ENCODE measurements around the gene CPTP.
A peak's percentile ranks its signal among the peaks of the same experiment; 100 is the strongest.

Gene CPTP

DNA sequence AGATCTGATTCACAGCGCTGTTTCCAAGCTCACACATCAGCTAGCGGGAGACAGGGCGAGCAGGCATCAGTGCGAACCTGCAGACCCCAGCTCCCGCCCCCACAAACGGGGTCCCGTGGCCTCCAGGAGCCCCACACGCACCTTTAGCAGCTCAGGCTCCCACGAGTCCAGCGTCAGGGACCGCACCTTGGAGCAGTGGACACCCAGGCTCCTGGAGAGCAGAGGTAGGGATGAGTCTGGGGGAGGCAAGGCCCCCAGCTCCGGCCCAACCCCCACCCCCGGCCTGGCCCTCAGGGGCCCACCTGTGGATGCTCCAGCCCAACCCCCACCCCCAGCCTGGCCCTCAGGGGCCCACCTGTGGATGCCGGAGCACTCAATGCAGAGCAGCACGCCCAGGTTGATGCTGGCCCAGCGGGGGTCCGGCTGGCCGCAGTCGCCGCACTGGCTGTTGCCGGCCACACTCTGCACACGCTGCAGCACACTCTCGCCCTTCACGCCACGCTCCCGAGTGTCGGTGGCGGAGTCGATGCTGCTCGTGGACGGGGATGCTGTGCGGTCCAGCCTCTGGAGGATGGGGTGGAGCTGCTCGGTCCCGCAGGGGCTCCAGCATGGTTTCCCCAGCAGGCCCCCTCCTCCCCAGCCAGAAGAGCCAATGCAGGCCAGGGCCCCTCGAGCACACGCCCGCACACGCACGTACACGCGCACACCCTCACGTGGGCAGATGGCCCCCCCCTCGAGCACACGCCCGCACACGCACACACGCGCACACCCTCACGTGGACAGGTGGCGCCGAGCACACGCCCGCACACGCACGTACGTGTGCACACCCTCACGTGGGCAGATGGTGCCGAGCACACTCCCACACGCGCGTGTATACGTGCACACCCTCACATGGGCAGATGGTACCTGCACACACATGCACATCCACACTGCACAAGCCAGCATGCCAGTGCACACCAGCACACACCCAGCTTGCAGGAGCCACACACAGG, 28.2 kb upstream of the CPTP start:
- POLR2A ChIA-PET, result no interaction called here
- CTCF ChIA-PET, result interaction anchor here (6.6 kb wide), 1 partner anchor 174 kb away, joined by 87 read pairs; no protein-coding TSS in a partner anchor
- DNase-seq (ENCODE audit: extremely low spot score), result no peak
- TF ChIP-seq, protein P1, sequence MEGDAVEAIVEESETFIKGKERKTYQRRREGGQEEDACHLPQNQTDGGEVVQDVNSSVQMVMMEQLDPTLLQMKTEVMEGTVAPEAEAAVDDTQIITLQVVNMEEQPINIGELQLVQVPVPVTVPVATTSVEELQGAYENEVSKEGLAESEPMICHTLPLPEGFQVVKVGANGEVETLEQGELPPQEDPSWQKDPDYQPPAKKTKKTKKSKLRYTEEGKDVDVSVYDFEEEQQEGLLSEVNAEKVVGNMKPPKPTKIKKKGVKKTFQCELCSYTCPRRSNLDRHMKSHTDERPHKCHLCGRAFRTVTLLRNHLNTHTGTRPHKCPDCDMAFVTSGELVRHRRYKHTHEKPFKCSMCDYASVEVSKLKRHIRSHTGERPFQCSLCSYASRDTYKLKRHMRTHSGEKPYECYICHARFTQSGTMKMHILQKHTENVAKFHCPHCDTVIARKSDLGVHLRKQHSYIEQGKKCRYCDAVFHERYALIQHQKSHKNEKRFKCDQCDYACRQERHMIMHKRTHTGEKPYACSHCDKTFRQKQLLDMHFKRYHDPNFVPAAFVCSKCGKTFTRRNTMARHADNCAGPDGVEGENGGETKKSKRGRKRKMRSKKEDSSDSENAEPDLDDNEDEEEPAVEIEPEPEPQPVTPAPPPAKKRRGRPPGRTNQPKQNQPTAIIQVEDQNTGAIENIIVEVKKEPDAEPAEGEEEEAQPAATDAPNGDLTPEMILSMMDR (IDR thresholded peaks at IDR 0.05; ENCODE audit: control extremely low read depth, extremely low read depth, low read depth, missing control alignments), result no peak

DNA sequence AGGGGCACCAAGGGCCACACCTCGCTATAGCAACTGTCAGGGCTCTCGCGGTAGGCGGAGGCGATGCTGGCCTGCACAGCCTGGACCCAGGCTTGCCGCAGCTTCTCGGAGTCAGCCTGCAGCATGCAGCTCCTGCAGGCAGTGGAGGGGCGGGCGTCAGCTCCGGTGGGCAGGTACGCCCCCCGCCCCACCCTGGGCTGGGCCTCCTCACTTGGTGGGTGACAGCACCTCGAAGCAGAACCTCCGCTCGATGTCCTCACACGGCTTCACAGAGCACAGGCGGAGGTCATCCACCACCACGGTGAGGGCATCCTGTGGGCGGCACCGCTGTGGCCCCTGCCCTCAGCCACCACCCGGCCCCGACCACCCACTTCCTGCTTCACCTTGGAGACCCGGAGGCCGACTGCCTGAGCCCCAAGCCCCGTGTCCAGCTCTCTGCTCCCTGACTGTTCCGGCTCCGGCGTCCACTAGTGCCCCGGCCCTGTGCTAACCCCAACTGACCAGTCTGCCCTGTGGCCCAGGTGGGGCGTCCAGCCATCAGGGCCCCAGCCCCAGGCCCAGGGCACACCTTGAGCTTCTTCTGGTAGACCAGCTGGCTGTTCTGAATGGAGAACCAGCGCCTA, 26.7 kb upstream of the CPTP start:
- POLR2A ChIA-PET, result no interaction called here
- CTCF ChIA-PET, result interaction anchor here (1.0 kb wide), 1 partner anchor 313 kb away, joined by 3 read pairs; no protein-coding TSS in a partner anchor
- no peak for DNase-seq (ENCODE audit: extremely low spot score)
- TF ChIP-seq, protein P1 (IDR thresholded peaks at IDR 0.05; ENCODE audit: control extremely low read depth, extremely low read depth, low read depth, missing control alignments), result no peak

DNA sequence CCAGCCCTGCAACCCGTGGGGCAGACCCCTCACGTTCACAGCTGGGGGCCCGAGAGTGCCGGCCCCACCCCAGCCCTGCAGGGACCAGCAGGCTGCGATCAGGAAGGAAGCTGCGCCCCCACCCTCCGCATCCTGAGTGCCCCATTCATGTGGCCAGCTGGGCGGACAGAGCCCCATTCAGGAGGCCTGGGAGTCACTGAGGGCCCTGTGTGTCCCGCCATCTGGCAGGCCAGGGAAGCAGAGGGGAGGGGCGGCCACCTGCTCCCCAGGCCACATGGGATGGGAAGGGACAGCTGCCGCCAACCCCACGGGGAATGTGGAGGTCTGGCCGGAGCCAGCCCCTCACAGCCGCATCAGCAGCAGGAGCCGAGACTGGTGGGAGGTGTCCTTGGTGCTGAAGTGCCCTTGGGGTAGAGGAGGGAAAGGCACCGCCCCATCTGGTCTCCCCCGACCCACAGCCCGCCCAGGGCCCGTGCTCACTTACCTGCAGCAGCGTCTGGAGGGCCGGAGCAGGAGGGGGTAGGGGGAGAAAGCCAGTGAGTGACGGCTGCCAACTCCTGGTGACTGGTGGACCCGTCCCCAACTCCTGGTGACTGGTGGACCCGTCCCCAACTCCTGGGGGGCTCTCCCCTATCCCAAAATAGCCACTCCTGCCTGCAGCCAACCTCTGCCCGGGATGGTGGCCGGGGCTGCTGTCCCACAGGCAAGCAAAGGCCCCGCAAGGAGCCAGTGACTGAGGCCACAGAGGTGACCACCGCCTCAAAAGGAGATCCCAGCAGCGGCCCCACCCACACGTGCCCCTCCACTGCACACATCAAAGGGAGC, 25.5 kb upstream of the CPTP start:
- TF ChIP-seq, protein P1 (IDR thresholded peaks at IDR 0.05; ENCODE audit: control extremely low read depth, extremely low read depth, low read depth, missing control alignments), result no peak
- no peak for DNase-seq (ENCODE audit: extremely low spot score)
- POLR2A ChIA-PET, result no interaction called here
- CTCF ChIA-PET, result interaction anchor here (1.0 to 1.8 kb wide), 5 partner anchors 8 to 314 kb away, joined by 3 to 14 read pairs (median 5); no protein-coding TSS in a partner anchor

DNA sequence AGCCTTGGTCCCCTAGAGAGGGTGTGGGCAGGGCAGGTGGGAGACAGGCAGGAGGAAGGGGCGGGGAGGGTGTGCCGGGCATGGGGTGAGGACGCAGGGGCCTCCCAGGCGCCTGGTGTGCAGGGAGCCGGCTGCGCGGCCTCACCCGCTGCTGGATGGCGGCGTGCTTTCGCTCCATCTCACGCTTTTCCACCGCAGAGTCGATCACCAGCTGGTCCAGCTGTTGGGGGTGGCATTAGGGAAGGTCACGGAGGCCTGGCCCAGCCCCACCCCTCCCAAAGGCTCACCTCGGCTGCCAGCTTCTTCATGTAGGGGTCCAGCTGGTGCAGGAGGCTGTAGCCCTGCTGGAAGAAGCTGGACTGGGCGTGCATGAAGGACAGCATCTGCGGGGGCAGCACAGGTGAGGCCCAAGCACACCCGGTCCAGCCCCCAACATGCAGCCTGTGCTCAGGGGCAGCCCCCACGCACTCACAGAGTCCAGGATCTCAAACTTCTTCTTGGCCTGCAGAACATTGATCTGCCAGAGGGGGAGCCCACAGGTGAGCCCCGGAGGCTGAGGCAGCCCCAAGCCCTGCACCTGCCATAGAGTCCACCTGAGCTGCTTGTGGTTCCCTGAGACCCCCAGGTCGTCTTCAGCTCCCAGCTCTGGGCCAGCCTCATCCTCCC, 24.8 kb upstream of the CPTP start:
- POLR2A ChIA-PET, result no interaction called here

DNA sequence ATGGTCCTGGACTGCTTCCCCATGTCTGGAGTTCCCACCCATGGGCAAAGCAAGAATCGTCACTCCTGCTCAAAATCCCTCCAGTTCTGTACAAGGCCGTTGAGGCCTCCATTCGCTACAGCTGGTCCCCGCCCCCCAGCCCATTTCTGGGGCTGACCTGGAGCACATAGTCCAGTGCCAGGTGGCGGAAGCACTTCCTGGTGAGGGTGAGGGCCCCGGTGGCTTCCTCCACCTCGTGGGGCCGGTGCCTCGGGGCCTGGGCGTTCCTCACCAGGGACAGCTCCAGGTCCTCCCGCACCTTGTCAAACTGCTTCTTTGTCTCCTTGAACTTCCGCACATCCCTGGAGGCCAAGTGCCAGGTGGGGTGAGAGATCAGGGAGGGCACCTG, 24.3 kb upstream of the CPTP start:
- TF ChIP-seq, protein P1 (IDR thresholded peaks at IDR 0.05; ENCODE audit: control extremely low read depth, extremely low read depth, low read depth, missing control alignments), result no peak
- POLR2A ChIA-PET, result no interaction called here

More for the DNA sequence above, 24.8 kb upstream of the CPTP start:
- TF ChIP-seq, protein P1 (IDR thresholded peaks at IDR 0.05; ENCODE audit: control extremely low read depth, extremely low read depth, low read depth, missing control alignments), result peak; percentile 49
- CTCF ChIA-PET, result interaction anchor here (1.0 to 1.8 kb wide), 5 partner anchors 9 to 26 kb away, joined by 3 to 14 read pairs (median 5); partner anchors contain the start of gene UBE2J2
- DNase-seq (ENCODE audit: extremely low spot score), result no peak

More for the DNA sequence above, 24.3 kb upstream of the CPTP start:
- no peak for DNase-seq (ENCODE audit: extremely low spot score)
- CTCF ChIA-PET, result interaction anchor here (1.0 to 1.8 kb wide), 5 partner anchors 9 to 26 kb away, joined by 3 to 14 read pairs (median 5); partner anchors contain the start of gene UBE2J2
